ENCODE measurements around the gene ALAS1.

DNA sequence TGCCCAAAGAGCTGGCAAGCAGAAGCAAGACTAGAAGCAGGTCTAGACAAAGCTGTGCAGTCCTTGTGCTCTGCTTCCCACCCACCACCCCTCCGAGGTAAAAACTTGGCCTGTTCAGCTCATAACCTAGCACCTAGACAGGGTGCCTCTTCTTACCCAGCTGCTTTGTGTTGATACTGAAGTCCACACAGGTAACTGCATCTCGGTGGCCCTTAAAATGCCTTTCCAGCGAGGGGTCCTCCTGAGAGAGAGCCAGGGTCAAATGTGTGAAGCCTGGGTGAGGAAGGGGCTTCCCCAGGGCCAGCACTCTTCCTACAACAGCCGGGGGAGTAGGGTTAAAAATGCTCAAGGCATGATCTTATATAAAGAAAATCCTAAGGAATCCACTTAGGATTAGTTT lies 47.1 kb upstream of the ALAS1 start:
- TF ChIP-seq CTCF (conservative IDR thresholded peaks at IDR 0.05; ENCODE audit: low read depth, low read length): no peak
- TF ChIP-seq EZH2 (IDR thresholded peaks at IDR 0.05; ENCODE audit: borderline replicate concordance, low read depth, low read length, poor library complexity, severe bottlenecking): no peak

Data from A673 (cell line).